GM12872 (cell line): ENCODE data around the gene ARHGEF40.

Source experiments
- CTCF ChIP-seq: IDR thresholded peaks from 3 replicates; pipeline ENCODE4 v1.5.1; 2011; ENCODE audit warnings: low read depth, mild to moderate bottlenecking, low read length, moderate library complexity; ENCODE audit not compliant: insufficient read depth

ARHGEF40 gene

GRCh38 chr14:21057803-21058675 lies 12.1 kb upstream of the ARHGEF40 start, which contains the start of gene RNASE8:
Gene RNASE8 (plus strand): TSS chr14:21057822. CDS start chr14:21057893, 71 bp downstream.
- no peak for TF ChIP-seq CTCF

- TF ChIP-seq CTCF, result no peak
Observed at GRCh38 chr14:21058903-21059302, 11.2 kb upstream of the ARHGEF40 start.

- TF ChIP-seq CTCF, result no peak
Observed at GRCh38 chr14:21059842-21060613, 10.1 kb upstream of the ARHGEF40 start.

GRCh38 chr14:21060614-21061346 lies 9.3 kb upstream of the ARHGEF40 start:
- TF ChIP-seq CTCF, result no peak

GRCh38 chr14:21061347-21061668 lies 8.8 kb upstream of the ARHGEF40 start:
- TF ChIP-seq CTCF, result no peak

GRCh38 chr14:21063479-21063878 lies 6.6 kb upstream of the ARHGEF40 start:
- TF ChIP-seq CTCF, result no peak
